ENCODE data around the gene SPATA20.

The SPATA20 gene

DNA sequence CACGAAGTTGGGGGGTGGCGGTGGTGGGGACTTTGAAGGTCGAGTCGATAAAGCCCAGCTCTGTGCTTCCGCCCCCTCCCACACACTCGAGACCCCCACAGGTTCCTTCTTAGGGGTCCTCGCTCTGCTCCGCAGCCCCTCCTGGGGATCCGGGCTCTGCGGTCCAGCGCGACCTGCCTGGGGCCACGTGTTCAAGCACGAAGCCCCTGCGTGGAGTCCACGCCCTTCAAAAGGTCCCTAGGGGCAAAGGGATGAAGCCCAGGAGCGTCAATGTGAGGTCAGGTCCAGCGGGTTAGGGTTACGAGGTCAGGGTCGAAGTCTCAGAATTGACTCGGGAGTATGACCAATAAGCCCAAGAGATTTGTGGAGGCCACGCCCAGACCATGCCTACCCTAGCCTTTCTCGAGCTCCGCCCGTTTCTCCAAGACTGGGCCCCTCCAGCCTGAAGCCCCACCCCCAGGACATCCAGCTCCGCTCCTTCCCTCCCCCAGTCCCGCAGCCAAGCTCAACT, 12.8 kb downstream of the SPATA20 start:
- no peak for DNase-seq (ENCODE audit: low spot score)

- peak; percentile 89 for DNase-seq (ENCODE audit: low spot score)
These were observed 13.3 kb downstream of the SPATA20 start, which contains the start of gene CACNA1G for GRCh38 chr17:50560185-50560824. CACNA1G (plus strand) TSS chr17:50560715; CDS start chr17:50561460, 745 bp downstream.

- no peak for DNase-seq (ENCODE audit: low spot score)
These were observed 14.2 kb downstream of the SPATA20 start for GRCh38 chr17:50560931-50561745.

GRCh38 chr17:50561746-50562141, 14.8 kb downstream of the SPATA20 start:
- DNase-seq (ENCODE audit: low spot score): no peak

- DNase-seq (ENCODE audit: low spot score): no peak
These were observed 15.5 kb downstream of the SPATA20 start for GRCh38 chr17:50562242-50563091.

GRCh38 chr17:50563092-50563511, 16.1 kb downstream of the SPATA20 start:
- no peak for DNase-seq (ENCODE audit: low spot score)

GRCh38 chr17:50564916-50565315, 17.9 kb downstream of the SPATA20 start:
- DNase-seq (ENCODE audit: low spot score): no peak

- DNase-seq (ENCODE audit: low spot score): peak; percentile 69
These were observed 18.7 kb downstream of the SPATA20 start for GRCh38 chr17:50565402-50566350.

- DNase-seq (ENCODE audit: low spot score): no peak
These were observed 19.9 kb downstream of the SPATA20 start for GRCh38 chr17:50566886-50567285.

- no peak for DNase-seq (ENCODE audit: low spot score)
These were observed 21.7 kb downstream of the SPATA20 start for GRCh38 chr17:50568659-50569058.

DNA sequence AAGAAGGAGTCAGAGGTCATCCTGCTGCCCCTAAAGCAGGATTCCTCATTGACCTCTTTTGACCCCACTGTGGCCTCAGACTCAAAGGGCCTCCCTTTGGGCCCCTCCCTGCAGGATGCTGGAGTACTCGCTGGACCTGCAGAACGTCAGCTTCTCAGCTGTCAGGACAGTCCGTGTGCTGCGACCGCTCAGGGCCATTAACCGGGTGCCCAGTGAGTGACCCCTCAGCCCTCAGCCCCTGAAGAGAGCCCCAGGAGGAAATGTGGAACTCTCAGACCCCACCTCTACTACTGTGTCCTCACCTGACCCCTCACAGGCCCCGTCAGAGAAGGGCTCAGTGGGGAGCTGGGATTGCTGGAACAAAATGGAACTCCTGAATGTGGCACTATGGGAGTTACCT, 22.6 kb downstream of the SPATA20 start:
- no peak for DNase-seq (ENCODE audit: low spot score)

GRCh38 chr17:50570032-50570431, 23.1 kb downstream of the SPATA20 start:
- no peak for DNase-seq (ENCODE audit: low spot score)

DNA sequence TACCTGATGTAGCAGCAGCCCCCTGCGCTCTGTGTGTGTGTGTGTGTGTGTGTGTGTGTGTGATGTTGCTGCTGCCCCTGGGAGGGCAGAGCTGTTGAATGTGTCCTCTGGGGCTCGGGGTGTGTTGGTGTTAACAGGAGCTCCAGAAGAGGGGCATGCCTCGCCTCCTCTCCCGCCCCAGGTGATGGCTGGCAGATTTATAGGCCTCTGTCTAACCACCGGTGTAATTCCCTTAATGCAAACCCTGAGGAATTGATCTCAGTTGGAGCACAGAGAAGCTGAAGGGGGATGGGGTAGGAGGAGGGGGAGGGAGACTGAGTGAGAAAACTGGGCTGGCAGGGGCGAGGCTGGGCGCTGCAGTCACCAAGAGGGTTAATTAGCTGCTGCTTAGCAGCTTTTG, 23.6 kb downstream of the SPATA20 start:
- no peak for DNase-seq (ENCODE audit: low spot score)

GRCh38 chr17:50571681-50572080, 24.7 kb downstream of the SPATA20 start:
- no peak for DNase-seq (ENCODE audit: low spot score)

DNA sequence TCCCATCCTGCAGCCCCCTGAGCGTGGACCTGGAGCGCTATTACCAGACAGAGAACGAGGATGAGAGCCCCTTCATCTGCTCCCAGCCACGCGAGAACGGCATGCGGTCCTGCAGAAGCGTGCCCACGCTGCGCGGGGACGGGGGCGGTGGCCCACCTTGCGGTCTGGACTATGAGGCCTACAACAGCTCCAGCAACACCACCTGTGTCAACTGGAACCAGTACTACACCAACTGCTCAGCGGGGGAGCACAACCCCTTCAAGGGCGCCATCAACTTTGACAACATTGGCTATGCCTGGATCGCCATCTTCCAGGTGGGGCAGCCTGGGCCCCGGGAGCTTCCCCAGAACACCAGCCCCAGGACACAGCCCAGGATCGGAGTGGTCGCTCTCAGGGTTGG, 25.6 kb downstream of the SPATA20 start:
- DNase-seq (ENCODE audit: low spot score): no peak

- no peak for DNase-seq (ENCODE audit: low spot score)
These were observed 27.1 kb downstream of the SPATA20 start for GRCh38 chr17:50573866-50574611.

DNA sequence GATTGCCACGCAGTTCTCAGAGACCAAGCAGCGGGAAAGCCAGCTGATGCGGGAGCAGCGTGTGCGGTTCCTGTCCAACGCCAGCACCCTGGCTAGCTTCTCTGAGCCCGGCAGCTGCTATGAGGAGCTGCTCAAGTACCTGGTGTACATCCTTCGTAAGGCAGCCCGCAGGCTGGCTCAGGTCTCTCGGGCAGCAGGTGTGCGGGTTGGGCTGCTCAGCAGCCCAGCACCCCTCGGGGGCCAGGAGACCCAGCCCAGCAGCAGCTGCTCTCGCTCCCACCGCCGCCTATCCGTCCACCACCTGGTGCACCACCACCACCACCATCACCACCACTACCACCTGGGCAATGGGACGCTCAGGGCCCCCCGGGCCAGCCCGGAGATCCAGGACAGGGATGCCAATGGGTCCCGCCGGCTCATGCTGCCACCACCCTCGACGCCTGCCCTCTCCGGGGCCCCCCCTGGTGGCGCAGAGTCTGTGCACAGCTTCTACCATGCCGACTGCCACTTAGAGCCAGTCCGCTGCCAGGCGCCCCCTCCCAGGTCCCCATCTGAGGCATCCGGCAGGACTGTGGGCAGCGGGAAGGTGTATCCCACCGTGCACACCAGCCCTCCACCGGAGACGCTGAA, 28.7 kb downstream of the SPATA20 start:
- no peak for DNase-seq (ENCODE audit: low spot score)

DNA sequence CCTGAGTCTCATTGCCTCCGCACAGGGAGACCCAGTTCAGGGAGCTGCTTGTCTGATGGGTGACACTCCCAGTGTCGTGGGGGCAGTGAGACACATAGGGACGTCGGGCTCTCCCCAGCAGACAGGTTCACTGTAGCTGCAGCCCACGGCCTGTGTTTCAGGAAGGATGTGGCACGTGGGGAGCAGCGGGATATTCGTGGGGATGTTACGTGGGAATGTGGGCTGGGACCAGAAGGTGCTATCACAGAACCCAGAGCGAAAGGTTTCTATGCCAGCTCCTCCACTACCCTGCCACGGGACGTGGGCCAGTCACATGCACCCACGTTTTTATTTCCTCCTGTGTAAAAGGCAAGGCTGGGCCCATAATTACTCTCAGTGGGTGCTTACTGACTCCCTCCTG, 29.9 kb downstream of the SPATA20 start:
- DNase-seq (ENCODE audit: low spot score): no peak

DNA sequence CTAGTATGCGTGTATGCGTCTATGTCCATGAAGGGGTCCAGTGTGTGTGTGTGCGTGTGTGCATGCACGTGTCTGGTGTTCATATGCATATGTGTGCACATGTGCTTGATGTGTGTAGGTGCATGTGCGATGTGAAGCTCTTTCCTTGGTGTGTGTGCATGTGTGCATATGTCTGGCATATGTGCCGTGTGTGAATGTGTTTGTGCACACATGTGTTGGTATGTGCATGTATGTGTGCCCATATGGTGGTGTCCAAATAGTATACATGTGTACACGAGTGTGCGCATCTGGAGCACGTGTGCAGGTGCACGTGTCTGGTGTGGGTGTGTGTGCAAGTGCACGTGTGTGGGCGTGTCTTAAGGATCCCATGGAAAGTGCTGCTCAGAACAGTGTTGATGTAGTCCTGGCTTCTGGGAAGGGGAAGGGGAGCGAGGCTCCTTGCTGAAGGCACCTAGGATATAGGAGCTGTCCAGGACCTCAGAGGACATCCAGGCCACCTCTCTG, 30.5 kb downstream of the SPATA20 start:
- no peak for DNase-seq (ENCODE audit: low spot score)

DNA sequence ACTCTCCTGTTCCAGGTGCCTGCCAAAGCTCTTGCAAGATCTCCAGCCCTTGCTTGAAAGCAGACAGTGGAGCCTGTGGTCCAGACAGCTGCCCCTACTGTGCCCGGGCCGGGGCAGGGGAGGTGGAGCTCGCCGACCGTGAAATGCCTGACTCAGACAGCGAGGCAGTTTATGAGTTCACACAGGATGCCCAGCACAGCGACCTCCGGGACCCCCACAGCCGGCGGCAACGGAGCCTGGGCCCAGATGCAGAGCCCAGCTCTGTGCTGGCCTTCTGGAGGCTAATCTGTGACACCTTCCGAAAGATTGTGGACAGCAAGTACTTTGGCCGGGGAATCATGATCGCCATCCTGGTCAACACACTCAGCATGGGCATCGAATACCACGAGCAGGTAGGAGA, 31.2 kb downstream of the SPATA20 start:
- no peak for DNase-seq (ENCODE audit: low spot score)

All from NAMALWA (cell line).